H9 (cell line): ENCODE results near the gene MAPK11. TPM values are rescaled to one million over a fixed set of nuclear protein-coding genes. Genes with fewer than 3 reads are reported as not detected.

ENCODE experiments used
- DNase-seq: peaks from one replicate; pipeline ENCODE4 v3.0.0-alpha.2; 2017
- H2AFZ ChIP-seq: one replicate; pipeline ENCODE4 v1.6.1; 2013; ENCODE audit warnings: mild to moderate bottlenecking, low read length, control low read depth, moderate library complexity
- H2AK5ac ChIP-seq: 2 replicates; pipeline ENCODE4 v1.6.1; 2013; ENCODE audit warnings: low read length, control low read depth, mixed read lengths; ENCODE audit not compliant: insufficient read length
- H2BK120ac ChIP-seq: one replicate; pipeline ENCODE4 v1.6.1; 2013; ENCODE audit warnings: low read depth, mild to moderate bottlenecking, low read length, control low read depth, inconsistent platforms; ENCODE audit not compliant: poor library complexity, severe bottlenecking
- H2BK12ac ChIP-seq: 2 replicates; pipeline ENCODE4 v1.6.1; 2013; ENCODE audit warnings: low read length, control low read depth, mixed read lengths, low read depth; ENCODE audit not compliant: insufficient read length
- H2BK15ac ChIP-seq: 2 replicates; pipeline ENCODE4 v1.6.1; 2013; ENCODE audit warnings: low read depth, low read length, control low read depth
- H2BK20ac ChIP-seq: one replicate; pipeline ENCODE4 v1.6.1; 2013; ENCODE audit warnings: low read depth, mild to moderate bottlenecking, low read length, control low read depth, inconsistent platforms; ENCODE audit not compliant: poor library complexity, severe bottlenecking
- H2BK5ac ChIP-seq: 2 replicates; pipeline ENCODE4 v1.6.1; 2013; ENCODE audit warnings: low read length, control low read depth, mixed read lengths; ENCODE audit not compliant: insufficient read length
- H3K14ac ChIP-seq: 2 replicates; pipeline ENCODE4 v1.6.1; 2013; ENCODE audit warnings: low read length, control low read depth; ENCODE audit not compliant: insufficient read depth
- H3K18ac ChIP-seq: 2 replicates; pipeline ENCODE4 v1.6.1; 2013; ENCODE audit warnings: low read depth, mild to moderate bottlenecking, mixed read lengths, low read length, control low read depth; ENCODE audit not compliant: insufficient read length
- H3K23ac ChIP-seq: 2 replicates; pipeline ENCODE4 v1.6.1; 2013; ENCODE audit warnings: low read length, control low read depth, mixed read lengths, low read depth; ENCODE audit not compliant: insufficient read length
- H3K23me2 ChIP-seq: 2 replicates; pipeline ENCODE4 v1.6.1; 2013; ENCODE audit warnings: low read depth, mild to moderate bottlenecking, mixed read lengths, low read length, control low read depth; ENCODE audit not compliant: insufficient read length, poor library complexity, severe bottlenecking
- H3K27ac ChIP-seq: 2 replicates; pipeline ENCODE4 v1.5.1; 2013; ENCODE audit warnings: low read length, control low read depth, mixed read lengths, low read depth; ENCODE audit not compliant: insufficient read length
- H3K27me3 ChIP-seq: 2 replicates; pipeline ENCODE4 v1.6.1; 2013; ENCODE audit warnings: low read length, control low read depth, inconsistent platforms; ENCODE audit not compliant: insufficient read depth
- H3K4ac ChIP-seq: 2 replicates; pipeline ENCODE4 v1.6.1; 2013; ENCODE audit warnings: low read depth, mild to moderate bottlenecking, control low read depth, inconsistent platforms, low read length, moderate library complexity
- H3K4me1 ChIP-seq: 2 replicates; pipeline ENCODE4 v1.6.1; 2013; ENCODE audit warnings: low read length, control low read depth, inconsistent platforms; ENCODE audit not compliant: insufficient read depth
- H3K4me2 ChIP-seq: 2 replicates; pipeline ENCODE4 v1.6.1; 2013; ENCODE audit warnings: low read length, control low read depth, mixed read lengths; ENCODE audit not compliant: insufficient read length, insufficient read depth
- H3K56ac ChIP-seq: 2 replicates; pipeline ENCODE4 v1.6.1; 2013; ENCODE audit warnings: low read depth, mild to moderate bottlenecking, mixed read lengths, low read length, control low read depth; ENCODE audit not compliant: insufficient read length
- H3K79me1 ChIP-seq: 2 replicates; pipeline ENCODE4 v1.6.1; 2013; ENCODE audit warnings: low read depth, mild to moderate bottlenecking, moderate library complexity, low read length, control low read depth, inconsistent platforms; ENCODE audit not compliant: insufficient read depth, poor library complexity, severe bottlenecking
- H3K79me2 ChIP-seq: 2 replicates; pipeline ENCODE4 v1.6.1; 2013; ENCODE audit warnings: low read length, control low read depth, inconsistent platforms; ENCODE audit not compliant: insufficient read depth
- H3K9ac ChIP-seq: 2 replicates; pipeline ENCODE4 v1.6.1; 2013; ENCODE audit warnings: low read length, control low read depth, mixed read lengths; ENCODE audit not compliant: insufficient read length; ENCODE audit errors: extremely low read depth
- H3K9me3 ChIP-seq: one replicate; pipeline ENCODE4 v1.6.1; 2013; ENCODE audit warnings: low read depth, low read length, inconsistent platforms; ENCODE audit not compliant: control insufficient read depth
- H3T11ph ChIP-seq: one replicate; pipeline ENCODE4 v1.6.1; 2013; ENCODE audit warnings: mild to moderate bottlenecking, low read length, control low read depth, inconsistent platforms
- H4K20me1 ChIP-seq: one replicate; pipeline ENCODE4 v1.6.1; 2013; ENCODE audit not compliant: control insufficient read depth, insufficient read length, insufficient read depth
- H4K5ac ChIP-seq: 2 replicates; pipeline ENCODE4 v1.6.1; 2013; ENCODE audit warnings: low read depth, mild to moderate bottlenecking, mixed read lengths, low read length, control low read depth; ENCODE audit not compliant: insufficient read length
- H4K8ac ChIP-seq: replicated peaks from 2 replicates; pipeline ENCODE4 v1.6.1; 2013; ENCODE audit warnings: low read length, control low read depth, mixed read lengths, low read depth; ENCODE audit not compliant: insufficient read length
- H4K91ac ChIP-seq: 2 replicates; pipeline ENCODE4 v1.6.1; 2013; ENCODE audit warnings: low read depth, mild to moderate bottlenecking, moderate library complexity, mixed read lengths, low read length, control low read depth; ENCODE audit not compliant: insufficient read length
- H3K27ac Mint-ChIP-seq, 3 experiments: 2 replicates in 2 of 3; 3 replicates in 1 of 3; pipeline ENCODE4 v1.8.0; 2020 to 2021; ENCODE audit warnings: mixed read lengths in 3 of 3, mild to moderate bottlenecking in 1 of 3, moderate library complexity in 1 of 3
- H3K27me3 Mint-ChIP-seq: 2 replicates; pipeline ENCODE4 v1.8.0; 2021; ENCODE audit warnings: low read depth, mild to moderate bottlenecking, moderate library complexity, mixed read lengths
- H3K36me3 Mint-ChIP-seq, 3 experiments: 2 replicates in 2 of 3; 3 replicates in 1 of 3; pipeline ENCODE4 v1.8.0; 2020 to 2021; ENCODE audit warnings: low read depth in 3 of 3, mixed read lengths in 3 of 3; ENCODE audit not compliant: insufficient read depth in 1 of 3
- H3K4me1 Mint-ChIP-seq, 2 experiments: 2 replicates each; pipeline ENCODE4 v1.8.0; 2020; ENCODE audit warnings: mixed read lengths in 2 of 2
- H3K4me3 Mint-ChIP-seq, 2 experiments: 2 replicates in 1 of 2; 3 replicates in 1 of 2; pipeline ENCODE4 v1.8.0; 2020 to 2021; ENCODE audit warnings: mild to moderate bottlenecking in 2 of 2, mixed read lengths in 2 of 2, moderate library complexity in 1 of 2
- H3K9me3 Mint-ChIP-seq, 2 experiments: 2 replicates in 1 of 2; 3 replicates in 1 of 2; pipeline ENCODE4 v1.8.0; 2020; ENCODE audit warnings: mild to moderate bottlenecking in 2 of 2, mixed read lengths in 2 of 2, moderate library complexity in 1 of 2
- CTCF ChIP-seq: fragments of 200-600 bp; sonication (generic); conservative IDR thresholded peaks from 3 replicates; pipeline ENCODE4 v1.8.0; 2021; ENCODE audit warnings: antibody characterized with exemption, mild to moderate bottlenecking
- WGBS: extraction: QIAGEN DNeasy Blood & Tissue Kit; methylation state at CpG from one replicate; pipeline ENCODE4 v1.1.7; 2013; ENCODE audit warnings: missing lambda C conversion rate, low lambda C conversion rate, mixed read lengths; ENCODE audit not compliant: insufficient read length; ENCODE audit errors: extremely low coverage; 5-methylcytosine and 5-hydroxymethylcytosine counted together
- total RNA-seq: library from RNA; stranded (reverse); gene quantifications from 2 replicates; pipeline ENCODE4 v1.2.1, GENCODE V29; 2021

MAPK11 gene
- total RNA-seq, 1 experiment from 2014 or later, result 1.5 TPM

DNA sequence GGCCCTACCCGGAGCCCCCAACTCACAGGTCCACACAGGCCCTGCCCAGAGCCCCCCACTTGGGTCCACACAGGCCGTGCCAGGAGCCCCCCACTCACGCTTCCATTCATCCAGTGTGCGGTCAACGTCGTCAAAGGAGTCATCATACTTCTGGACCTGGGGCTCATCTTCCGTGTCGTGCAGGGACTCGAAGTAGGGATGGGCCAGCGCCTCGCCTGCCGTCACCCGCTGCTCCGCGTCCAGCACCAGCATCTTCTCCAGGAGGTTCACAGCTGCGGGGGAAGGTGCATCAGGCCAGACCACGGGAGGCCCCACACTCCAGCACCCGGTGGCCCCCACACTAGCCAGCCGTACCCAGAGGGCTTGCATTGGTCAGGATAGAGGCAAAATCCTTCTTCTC is 15.1 kb downstream of the MAPK11 start:
- peaks cover 0 to 3% (median 0%) of the 10 kb centered on the region in 3 experiments; a peak in 2 of 7 replicates for H3K36me3 Mint-ChIP-seq
- no CpG with 5 or more reads among the region's 19 CpGs for WGBS
- no peak overlapping the region for H2AK5ac ChIP-seq
- DNase-seq, result no peak
- H4K20me1 ChIP-seq, result no peaks in the 10 kb centered on the region
- no peak overlapping the region for H3K4me3 Mint-ChIP-seq
- no peaks in the 10 kb centered on the region for H3K4me1 ChIP-seq
- H4K8ac ChIP-seq, result no peak overlapping the region
- no peak overlapping the region for H2BK15ac ChIP-seq
- H4K5ac ChIP-seq, result no peak overlapping the region
- H3K79me1 ChIP-seq, result no peaks in the 10 kb centered on the region
- H3K18ac ChIP-seq, result no peak overlapping the region
- no peak overlapping the region for H3T11ph ChIP-seq
- H2BK120ac ChIP-seq, result no peak overlapping the region
- H3K9me3 ChIP-seq, result no peaks in the 10 kb centered on the region
- no peak overlapping the region for H3K27ac Mint-ChIP-seq
- no peaks in the 10 kb centered on the region; a peak in 1 of 5 replicates for H3K9me3 Mint-ChIP-seq
- H3K4ac ChIP-seq, result no peak overlapping the region
- no peak overlapping the region for H3K27ac ChIP-seq
- H3K4me2 ChIP-seq, result no peak overlapping the region
- no peak overlapping the region for H2BK5ac ChIP-seq
- H3K23ac ChIP-seq, result no peak overlapping the region
- peaks cover 15% of the 10 kb centered on the region for H3K23me2 ChIP-seq
- H2BK12ac ChIP-seq, result no peak overlapping the region
- peaks cover 3 to 8% of the 10 kb centered on the region in 2 experiments; a peak in 3 of 4 replicates for H3K4me1 Mint-ChIP-seq
- H3K14ac ChIP-seq, result no peak overlapping the region
- H4K91ac ChIP-seq, result no peak overlapping the region
- no peaks in the 10 kb centered on the region for H3K79me2 ChIP-seq
- no peak overlapping the region for H2AFZ ChIP-seq
- no peaks in the 10 kb centered on the region for H3K27me3 ChIP-seq
- no peak overlapping the region for H3K9ac ChIP-seq
- H3K56ac ChIP-seq, result no peak overlapping the region
- peaks cover 8% of the 10 kb centered on the region for H3K27me3 Mint-ChIP-seq
- H2BK20ac ChIP-seq, result no peak overlapping the region
- TF ChIP-seq CTCF, result no peak
